Right lobe of liver (tissue), 4 donors: ENCODE results near the gene RMRP.

ENCODE experiments used
- CTCF ChIP-seq, 4 donors: fragments of 200-600 bp in 3 of 4; fragments of 450-650 bp in 1 of 4; IDR thresholded peaks; one replicate each; pipeline versions ENCODE4 v1.5.1 to v1.8.0; 2016 to 2022; ENCODE audit warnings: antibody characterized with exemption in 4 of 4, mild to moderate bottlenecking in 2 of 4
- POLR2A ChIP-seq: fragments of 450-650 bp; IDR thresholded peaks from one replicate; pipeline ENCODE4 v1.6.1; 2017; ENCODE audit warnings: antibody characterized with exemption, mild to moderate bottlenecking
- donor health status: DM: no; HTN: no; CAD: no.
- donor health status: DM: no; HTN: no; CAD: no.
- donor health status: DM: no; HTN: yes; CAD: no.

- TF ChIP-seq CTCF (IDR thresholded peaks at IDR 0.05) (no peak), POLR2A (no peak)
Measured at GRCh38 chr9:35705836-35706430, 48.1 kb upstream of the RMRP start.
